Measurements from ENCODE around the gene NXF3.
"Not testable (repeated sequence)": the region's sequence is repeated elsewhere in the genome, so short reads cannot be mapped to it uniquely, and the experiment has no call there.

Gene NXF3

GRCh38 chrX:103107836-103108235 is 14.9 kb upstream of the NXF3 start:
- H3K9me3 ChIP-seq (replicated peaks; ENCODE audit: insufficient read depth, low read length), result no peaks in the 10 kb centered on the region
- no peaks in the 10 kb centered on the region for H3K36me3 ChIP-seq (replicated peaks; ENCODE audit: insufficient read depth, low read length)
- TF ChIP-seq CTCF (IDR thresholded peaks at IDR 0.05; ENCODE audit: low read length) (no peak), EZH2phosphoT487 (IDR thresholded peaks at IDR 0.05; ENCODE audit: low read length) (no peak), EZH2 (optimal IDR thresholded peaks at IDR 0.05; ENCODE audit: low read depth, low read length) (no peak)
- DNase-seq, result no peak
- no peaks in the 10 kb centered on the region for H3F3A ChIP-seq (ENCODE audit: insufficient read depth, low read length)
- H3K9me2 ChIP-seq (replicated peaks; ENCODE audit: insufficient read depth, low read length), result no peaks in the 10 kb centered on the region
- no peaks in the 10 kb centered on the region for H3K79me2 ChIP-seq (ENCODE audit: low read length)
- no peaks in the 10 kb centered on the region for H3K4me1 ChIP-seq (ENCODE audit: low read length)
- no peak overlapping the region for H2AFZ ChIP-seq (ENCODE audit: low read length)
- H3K9ac ChIP-seq (ENCODE audit: low read length), result no peak overlapping the region
- no peak overlapping the region for H3K4me3 ChIP-seq (ENCODE audit: low read length)
- no peak overlapping the region for H3K4me2 ChIP-seq (ENCODE audit: low read depth, low read length)
- H3K27ac ChIP-seq (ENCODE audit: low read length), result no peak overlapping the region
- H3K27me3 ChIP-seq (replicated peaks; ENCODE audit: insufficient read depth, low read length), result no peaks in the 10 kb centered on the region
- no peaks in the 10 kb centered on the region for H4K20me1 ChIP-seq (ENCODE audit: insufficient read depth, low read length)

DNA sequence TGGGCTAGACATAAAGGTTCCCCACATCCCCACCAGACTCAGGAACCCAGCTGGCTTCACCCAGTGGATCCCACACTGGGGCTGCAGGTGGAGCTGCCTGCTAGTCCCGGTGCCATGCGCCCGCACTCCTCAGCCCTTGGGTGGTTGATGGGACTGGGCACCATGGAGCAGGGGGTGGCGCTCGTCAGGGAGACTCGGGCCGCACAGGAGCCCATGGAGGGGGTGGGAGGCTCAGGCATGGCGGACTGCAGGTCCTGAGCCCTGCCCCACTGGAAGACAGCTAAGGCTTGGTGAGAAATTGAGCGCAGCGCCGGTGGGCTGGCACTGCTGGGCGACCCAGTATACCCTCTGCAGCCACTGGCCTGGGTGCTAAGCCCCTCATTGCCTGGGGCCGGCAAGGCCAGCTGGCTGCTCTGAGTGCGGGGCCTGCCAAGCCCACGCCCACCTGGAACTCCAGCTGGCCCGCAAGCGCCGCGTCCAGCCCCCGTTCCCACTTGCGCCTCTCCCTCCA is 14.3 kb upstream of the NXF3 start:
- H4K20me1 ChIP-seq (ENCODE audit: insufficient read depth, low read length); H3K36me3 ChIP-seq (replicated peaks; ENCODE audit: insufficient read depth, low read length); DNase-seq; H3K4me3 ChIP-seq (ENCODE audit: low read length); H3K9ac ChIP-seq (ENCODE audit: low read length); H3K9me3 ChIP-seq (replicated peaks; ENCODE audit: insufficient read depth, low read length); H3K79me2 ChIP-seq (ENCODE audit: low read length); H3K4me1 ChIP-seq (ENCODE audit: low read length); H3K27me3 ChIP-seq (replicated peaks; ENCODE audit: insufficient read depth, low read length); H3F3A ChIP-seq (ENCODE audit: insufficient read depth, low read length); H2AFZ ChIP-seq (ENCODE audit: low read length); H3K27ac ChIP-seq (ENCODE audit: low read length); H3K9me2 ChIP-seq (replicated peaks; ENCODE audit: insufficient read depth, low read length); H3K4me2 ChIP-seq (ENCODE audit: low read depth, low read length): not testable (repeated sequence)

DNA sequence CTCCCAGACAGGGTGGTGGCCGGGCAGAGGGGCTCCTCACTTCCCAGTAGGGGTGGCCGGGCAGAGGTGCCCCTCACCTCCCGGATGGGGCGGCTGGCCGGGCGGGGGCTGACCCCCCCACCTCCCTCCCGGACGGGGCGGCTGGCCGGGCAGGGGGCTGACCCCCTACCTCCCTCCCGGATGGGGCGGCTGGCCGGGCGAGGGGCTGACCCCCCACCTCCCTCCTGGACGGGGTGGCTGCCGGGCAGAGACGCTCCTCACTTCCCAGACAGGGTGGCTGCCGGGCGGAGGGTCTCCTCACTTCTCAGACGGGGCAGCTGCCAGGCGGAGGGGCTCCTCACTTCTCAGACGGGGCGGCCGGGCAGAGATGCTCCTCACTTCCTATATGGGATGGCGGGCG is 11.4 kb upstream of the NXF3 start:
- H3K9ac ChIP-seq (ENCODE audit: low read length); H3K27me3 ChIP-seq (replicated peaks; ENCODE audit: insufficient read depth, low read length); H3K79me2 ChIP-seq (ENCODE audit: low read length); H3K36me3 ChIP-seq (replicated peaks; ENCODE audit: insufficient read depth, low read length); H3K9me2 ChIP-seq (replicated peaks; ENCODE audit: insufficient read depth, low read length); H3F3A ChIP-seq (ENCODE audit: insufficient read depth, low read length); H2AFZ ChIP-seq (ENCODE audit: low read length); H3K4me2 ChIP-seq (ENCODE audit: low read depth, low read length); H4K20me1 ChIP-seq (ENCODE audit: insufficient read depth, low read length); H3K9me3 ChIP-seq (replicated peaks; ENCODE audit: insufficient read depth, low read length); DNase-seq; H3K4me1 ChIP-seq (ENCODE audit: low read length); H3K27ac ChIP-seq (ENCODE audit: low read length); H3K4me3 ChIP-seq (ENCODE audit: low read length): not testable (repeated sequence)

- not testable (repeated sequence) for H3K9ac ChIP-seq (ENCODE audit: low read length); H3K36me3 ChIP-seq (replicated peaks; ENCODE audit: insufficient read depth, low read length); H3K4me2 ChIP-seq (ENCODE audit: low read depth, low read length); H3K9me3 ChIP-seq (replicated peaks; ENCODE audit: insufficient read depth, low read length); H2AFZ ChIP-seq (ENCODE audit: low read length); H3F3A ChIP-seq (ENCODE audit: insufficient read depth, low read length); H3K27me3 ChIP-seq (replicated peaks; ENCODE audit: insufficient read depth, low read length); H3K9me2 ChIP-seq (replicated peaks; ENCODE audit: insufficient read depth, low read length); DNase-seq; H3K4me1 ChIP-seq (ENCODE audit: low read length); H3K4me3 ChIP-seq (ENCODE audit: low read length); H4K20me1 ChIP-seq (ENCODE audit: insufficient read depth, low read length); H3K27ac ChIP-seq (ENCODE audit: low read length); H3K79me2 ChIP-seq (ENCODE audit: low read length)
These were observed 10.9 kb upstream of the NXF3 start for GRCh38 chrX:103103866-103104265.

GRCh38 chrX:103101299-103102042 is 8.5 kb upstream of the NXF3 start:
- no peak overlapping the region for H2AFZ ChIP-seq (ENCODE audit: low read length)

More at GRCh38 chrX:103101299-103102042, 8.5 kb upstream of the NXF3 start:
- H4K20me1 ChIP-seq (ENCODE audit: insufficient read depth, low read length), result no peaks in the 10 kb centered on the region
- no peak for DNase-seq
- TF ChIP-seq CTCF (IDR thresholded peaks at IDR 0.05; ENCODE audit: low read length) (no peak), EZH2 (optimal IDR thresholded peaks at IDR 0.05; ENCODE audit: low read depth, low read length) (no peak)
- H3K9ac ChIP-seq (ENCODE audit: low read length), result no peak overlapping the region
- H3K27ac ChIP-seq (ENCODE audit: low read length), result no peak overlapping the region
- H3K4me3 ChIP-seq (ENCODE audit: low read length), result no peak overlapping the region
- H3K79me2 ChIP-seq (ENCODE audit: low read length), result no peaks in the 10 kb centered on the region
- H3F3A ChIP-seq (ENCODE audit: insufficient read depth, low read length), result no peaks in the 10 kb centered on the region
- H3K9me3 ChIP-seq (replicated peaks; ENCODE audit: insufficient read depth, low read length), result no peaks in the 10 kb centered on the region
- H3K4me2 ChIP-seq (ENCODE audit: low read depth, low read length), result no peak overlapping the region
- H3K9me2 ChIP-seq (replicated peaks; ENCODE audit: insufficient read depth, low read length), result no peaks in the 10 kb centered on the region
- no peaks in the 10 kb centered on the region for H3K36me3 ChIP-seq (replicated peaks; ENCODE audit: insufficient read depth, low read length)
- no peaks in the 10 kb centered on the region for H3K27me3 ChIP-seq (replicated peaks; ENCODE audit: insufficient read depth, low read length)
- H3K4me1 ChIP-seq (ENCODE audit: low read length), result no peaks in the 10 kb centered on the region

Measured in MM.1S (cell line).